ENCODE measurements around the gene USP37.
A peak's percentile ranks its signal among the peaks of the same experiment; 100 is the strongest.
"Not testable (repeated sequence)": the region's sequence is repeated elsewhere in the genome, so short reads cannot be mapped to it uniquely, and the experiment has no call there.

Gene USP37

GRCh38 chr2:218568190-218569037, at the start of gene USP37, which contains the start of gene CNOT9:
TSS of gene USP37 (minus strand) at chr2:218568351. CDS start at chr2:218558653, 9,698 bp downstream.
TSS of gene CNOT9 (plus strand) at chr2:218568839. CDS start at chr2:218568955, 116 bp downstream.
- DNase-seq = peak; percentile 93 to 94

- DNase-seq = no peak
Observed at GRCh38 chr2:218615868-218616315, 47.7 kb upstream of the USP37 start.

- no peak for DNase-seq
Observed at GRCh38 chr2:218607436-218608115, 39.4 kb upstream of the USP37 start, which contains the start of gene PLCD4. TSS of gene PLCD4 (plus strand) at chr2:218607899. CDS start at chr2:218615740, 7,841 bp downstream.

- no peak for DNase-seq
Observed at GRCh38 chr2:218605432-218605831, 37.3 kb upstream of the USP37 start.

GRCh38 chr2:218585541-218585940, 17.4 kb upstream of the USP37 start:
- DNase-seq = no peak

GRCh38 chr2:218583983-218584850, 16.1 kb upstream of the USP37 start:
- no peak for DNase-seq

- DNase-seq = no peak
Observed at GRCh38 chr2:218582076-218582475, 13.9 kb upstream of the USP37 start.

- DNase-seq = no peak
Observed at GRCh38 chr2:218578272-218578877, 10.2 kb upstream of the USP37 start.

GRCh38 chr2:218577482-218578220, 9.5 kb upstream of the USP37 start:
- DNase-seq = no peak

- DNase-seq = no peak
Observed at GRCh38 chr2:218576854-218577253, 8.7 kb upstream of the USP37 start.

- no peak for DNase-seq
Observed at GRCh38 chr2:218570850-218571249, 2.7 kb upstream of the USP37 start.

- no peak for DNase-seq
Observed at GRCh38 chr2:218569661-218570500, 1.7 kb upstream of the USP37 start.

GRCh38 chr2:218569038-218569431, 884 bp upstream of the USP37 start:
- DNase-seq = no peak

- no peak for DNase-seq
Observed at GRCh38 chr2:218567797-218568189, 358 bp downstream of the USP37 start.

GRCh38 chr2:218566296-218566695, 1.9 kb downstream of the USP37 start:
- DNase-seq = no peak

- no peak for DNase-seq
Observed at GRCh38 chr2:218564056-218564455, 4.1 kb downstream of the USP37 start.

GRCh38 chr2:218558986-218559385, 9.2 kb downstream of the USP37 start:
- no peak for DNase-seq

GRCh38 chr2:218557941-218558340, 10.2 kb downstream of the USP37 start:
- no peak for DNase-seq

- no peak for DNase-seq
Observed at GRCh38 chr2:218555527-218555926, 12.6 kb downstream of the USP37 start.

- not testable (repeated sequence) for DNase-seq
Observed at GRCh38 chr2:218554225-218554624, 13.9 kb downstream of the USP37 start.

- DNase-seq = no peak
Observed at GRCh38 chr2:218547978-218548377, 20.2 kb downstream of the USP37 start.
